NCI-H2081 treated with DMSO at 0.1 percent for 48 hours (cell line): ENCODE results near the gene SOWAHA.
"Not testable (repeated sequence)": the region's sequence is repeated elsewhere in the genome, so short reads cannot be mapped to it uniquely, and the experiment has no call there.

Source experiments
- DNase-seq: peaks from one replicate; lab custom pipeline; 2025; lab: John Stamatoyannopoulos, UW

The SOWAHA gene

DNA sequence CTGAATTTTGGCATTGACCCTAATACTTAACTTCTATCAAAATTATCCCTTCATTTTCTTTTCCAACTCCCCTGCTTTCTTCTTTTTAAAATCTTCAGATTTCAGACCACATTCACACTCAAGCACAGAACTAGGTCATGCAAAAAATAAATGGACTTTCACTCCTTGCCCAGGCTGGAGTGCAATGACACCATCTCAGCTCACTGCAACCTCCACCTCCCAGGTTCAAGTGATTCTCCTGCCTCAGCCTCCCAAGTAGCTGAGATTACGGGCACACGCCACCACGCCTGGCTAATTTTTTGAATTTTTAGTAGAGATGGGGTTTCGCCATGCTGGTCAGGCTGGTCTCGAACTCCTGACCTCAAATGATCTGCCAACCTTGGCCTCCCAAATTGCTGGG is 41.9 kb downstream of the SOWAHA start:
- not testable (repeated sequence) for DNase-seq

GRCh38 chr5:132856011-132856410 is 42.9 kb downstream of the SOWAHA start:
- no peak for DNase-seq

DNA sequence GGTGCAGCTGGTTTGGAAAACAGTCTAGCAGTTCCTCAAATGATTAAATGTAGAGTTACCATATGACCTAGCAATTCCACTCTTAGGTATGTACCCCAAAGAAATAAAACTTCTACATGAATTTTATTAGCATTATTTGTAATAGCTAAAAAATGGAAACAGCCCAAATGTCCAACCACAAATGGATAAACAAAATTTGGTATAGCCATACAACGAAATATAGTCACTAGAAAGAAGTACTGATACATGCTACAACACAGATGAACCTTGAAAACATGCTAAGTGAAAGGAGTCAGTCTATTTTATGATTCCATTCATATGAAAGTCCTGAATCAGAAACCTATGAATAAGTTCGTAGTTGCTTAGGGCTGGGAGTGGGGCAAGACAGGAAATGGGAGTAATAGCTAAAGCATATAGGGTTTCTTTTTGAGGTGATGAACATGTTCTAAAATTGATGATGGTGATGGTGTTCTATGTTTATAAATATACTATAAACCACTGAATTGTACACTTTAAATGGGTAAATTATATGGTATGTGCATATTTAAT is 46.9 kb downstream of the SOWAHA start:
- no peak for DNase-seq

DNA sequence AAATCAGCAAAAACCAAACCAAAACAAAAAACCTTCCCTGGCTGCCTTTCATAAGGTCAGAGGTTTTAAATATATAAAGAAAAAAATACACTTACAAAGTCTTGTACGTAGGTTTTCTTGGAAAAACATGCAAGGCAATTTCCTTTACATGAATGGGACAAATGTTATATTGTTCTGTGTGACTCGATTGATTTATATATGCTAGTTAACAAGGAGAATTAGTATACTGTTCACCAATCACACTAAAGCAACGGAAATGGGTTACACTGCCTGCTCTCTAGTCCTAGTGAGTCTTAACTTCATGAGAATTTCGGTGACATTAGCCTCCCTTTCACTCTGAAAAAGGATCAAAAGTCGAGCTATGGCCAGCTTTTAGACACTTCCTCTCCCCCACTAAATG is 47.6 kb downstream of the SOWAHA start:
- no peak for DNase-seq

DNA sequence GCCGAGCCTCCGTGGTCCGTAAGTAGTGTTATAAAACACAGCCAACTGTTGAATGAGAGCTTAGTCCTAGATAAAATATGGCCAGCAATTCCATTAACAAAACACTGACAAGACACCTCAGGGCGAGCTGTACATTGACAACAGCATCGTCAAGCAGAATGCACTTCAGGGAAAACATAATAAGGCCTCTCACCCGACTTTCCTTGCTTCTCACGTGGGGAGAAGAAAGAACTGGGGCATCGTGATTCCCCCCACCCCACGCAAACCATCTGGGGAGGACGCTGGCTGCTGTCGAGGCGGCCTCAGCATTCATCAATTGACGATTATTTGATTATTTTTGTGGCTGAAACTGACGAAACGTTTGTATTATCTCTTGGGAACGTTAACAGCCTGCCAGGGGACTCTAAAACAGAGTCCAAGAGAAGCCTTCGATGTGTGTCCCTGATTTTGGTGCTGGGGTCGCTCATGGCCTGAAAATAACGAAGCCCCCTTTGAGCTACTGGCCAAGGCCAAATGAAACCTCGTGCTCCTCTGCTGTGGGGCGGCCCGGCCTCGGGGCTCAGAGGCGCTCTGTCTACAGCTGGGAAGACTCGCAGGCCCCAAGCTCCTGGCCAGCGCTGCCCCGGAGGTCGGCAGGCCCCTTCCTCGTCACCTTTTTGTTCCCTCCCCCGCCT is 52.7 kb downstream of the SOWAHA start:
- DNase-seq, result no peak
